Astrocyte (in vitro differentiated cells and primary cell): ENCODE results near the gene RPS6KA4. TPM values are rescaled to one million over a fixed set of nuclear protein-coding genes. Genes with fewer than 3 reads are reported as not detected.

ENCODE experiments used
- DNase-seq: peaks from one replicate; pipeline ENCODE4 v3.0.0-alpha.2; 2010; ENCODE audit warnings: low read depth
- FAIRE-seq: peaks from 2 replicates; lab custom pipeline; 2011; peaks lifted over from hg19 to GRCh38; lab: Jason Lieb, UNC
- H2AFZ ChIP-seq: 2 replicates; pipeline ENCODE4 v1.6.0; 2012; ENCODE audit warnings: low read depth, low read length, inconsistent platforms
- H3K27ac ChIP-seq: 2 replicates; pipeline ENCODE4 v1.5.1; 2011; ENCODE audit warnings: low read depth, low read length, inconsistent platforms
- H3K27me3 ChIP-seq: 2 replicates; pipeline ENCODE4 v1.6.0; 2011; ENCODE audit warnings: low read length, inconsistent platforms; ENCODE audit not compliant: insufficient read depth
- H3K36me3 ChIP-seq: 2 replicates; pipeline ENCODE4 v1.5.1; 2011; ENCODE audit warnings: low read length, inconsistent platforms; ENCODE audit not compliant: insufficient read depth
- H3K4me1 ChIP-seq: 2 replicates; pipeline ENCODE4 v1.5.1; 2011; ENCODE audit warnings: low read length, inconsistent platforms; ENCODE audit not compliant: insufficient read depth
- H3K4me2 ChIP-seq: 2 replicates; pipeline ENCODE4 v1.6.0; 2012; ENCODE audit warnings: low read length, inconsistent platforms
- H3K4me3 ChIP-seq: 2 replicates; pipeline ENCODE4 v1.5.1; 2011; ENCODE audit warnings: low read depth, mild to moderate bottlenecking, low read length, inconsistent platforms; ENCODE audit not compliant: insufficient read depth
- H3K79me2 ChIP-seq: 2 replicates; pipeline ENCODE4 v1.6.0; 2012; ENCODE audit warnings: mild to moderate bottlenecking, low read length, inconsistent platforms; ENCODE audit not compliant: insufficient read depth
- H3K9ac ChIP-seq: 2 replicates; pipeline ENCODE4 v1.6.0; 2012; ENCODE audit warnings: mild to moderate bottlenecking, low read length, inconsistent platforms
- H3K9me3 ChIP-seq: 2 replicates; pipeline ENCODE4 v1.5.1; 2012; ENCODE audit warnings: low read depth, mild to moderate bottlenecking, low read length, inconsistent platforms; ENCODE audit not compliant: insufficient read depth
- H4K20me1 ChIP-seq: 2 replicates; pipeline ENCODE4 v1.6.0; 2012; ENCODE audit warnings: low read length, inconsistent platforms; ENCODE audit not compliant: insufficient read depth
- H3K27ac Mint-ChIP-seq: one replicate; pipeline ENCODE4 v1.8.0; 2021; ENCODE audit warnings: mild to moderate bottlenecking, mixed read lengths; ENCODE audit not compliant: unreplicated experiment
- H3K27me3 Mint-ChIP-seq: one replicate; pipeline ENCODE4 v1.8.0; 2021; ENCODE audit warnings: low read depth, mixed read lengths; ENCODE audit not compliant: unreplicated experiment
- H3K36me3 Mint-ChIP-seq: one replicate; pipeline ENCODE4 v1.8.0; 2021; ENCODE audit warnings: low read depth, mixed read lengths; ENCODE audit not compliant: unreplicated experiment
- H3K4me1 Mint-ChIP-seq: one replicate; pipeline ENCODE4 v1.8.0; 2021; ENCODE audit warnings: low read depth, mixed read lengths; ENCODE audit not compliant: unreplicated experiment
- H3K4me3 Mint-ChIP-seq: one replicate; pipeline ENCODE4 v1.8.0; 2021; ENCODE audit warnings: mild to moderate bottlenecking, moderate library complexity, mixed read lengths; ENCODE audit not compliant: unreplicated experiment
- H3K9me3 Mint-ChIP-seq: one replicate; pipeline ENCODE4 v1.8.0; 2021; ENCODE audit warnings: mild to moderate bottlenecking, mixed read lengths; ENCODE audit not compliant: unreplicated experiment
- CTCF ChIP-seq: IDR thresholded peaks from 2 replicates; pipeline ENCODE4 v1.5.1; 2011; ENCODE audit warnings: low read depth, mild to moderate bottlenecking, inconsistent platforms, low read length, moderate library complexity; ENCODE audit not compliant: insufficient read depth
- EZH2 ChIP-seq: IDR thresholded peaks from 2 replicates; pipeline ENCODE4 v1.6.1; 2012; ENCODE audit warnings: mild to moderate bottlenecking, low read length, inconsistent platforms; ENCODE audit not compliant: insufficient read depth
- total RNA-seq: library from RNA; stranded (reverse); gene quantifications from 2 replicates; pipeline ENCODE4 v1.2.1, GENCODE V29; 2021

RPS6KA4 gene
- total RNA-seq, 1 donor from 2014 or later: 36.2 TPM

DNA sequence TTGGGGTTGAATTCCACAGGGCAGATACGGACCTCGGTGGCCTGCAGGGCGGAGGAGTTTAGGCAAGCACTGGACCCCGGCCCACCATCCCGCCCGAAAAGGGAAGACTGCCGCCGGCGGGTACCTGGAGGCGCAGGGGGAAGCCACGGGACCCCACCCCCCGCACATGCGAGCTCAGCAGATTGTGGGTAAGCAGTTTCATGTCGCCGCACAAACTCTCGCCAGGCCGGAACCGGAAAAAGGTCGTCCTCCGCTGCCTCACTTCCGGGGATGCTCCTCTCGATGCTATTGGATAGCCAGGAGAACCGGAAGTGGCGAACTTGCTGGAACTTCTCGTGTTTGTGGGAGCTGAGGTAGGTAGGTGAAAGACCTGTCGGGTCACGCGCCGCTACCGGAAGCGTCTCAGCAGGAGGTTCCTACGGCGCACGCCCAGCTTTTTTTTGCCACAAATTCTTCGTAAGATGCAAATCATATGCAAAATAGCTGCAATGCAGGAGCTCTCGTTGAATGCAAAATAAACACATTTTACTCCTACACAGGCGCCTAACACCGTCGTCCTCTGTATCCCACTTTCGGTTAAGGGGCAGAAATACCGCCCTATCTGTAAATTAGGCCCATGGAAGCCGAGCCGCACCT lies 41.5 kb upstream of the RPS6KA4 start, which contains the start of gene TRMT112:
Gene TRMT112, minus strand, starts transcription at position 235 of the 636 bp plus-strand sequence. Its CDS starts 33 bp downstream, at position 202.
- Histone ChIP-seq H3K9me3 (no peaks in the 10 kb centered on the region), H3K4me3 (peak within 1 kb of the TSS; percentile 84), H3K36me3 (peaks cover 3% of the 10 kb centered on the region), H3K4me2 (peak within 1 kb of the TSS; percentile 99), H2AFZ (peak within 1 kb of the TSS; percentile 82), H3K27ac (peak within 1 kb of the TSS; percentile 94), H3K79me2 (peaks cover 28% of the 10 kb centered on the region), H3K27me3 (no peaks in the 10 kb centered on the region), H4K20me1 (peaks cover 23% of the 10 kb centered on the region), H3K9ac (peak within 1 kb of the TSS; percentile 91), H3K4me1 (peaks cover 7% of the 10 kb centered on the region)
- H3K9me3 Mint-ChIP-seq: no peaks in the 10 kb centered on the region
- DNase-seq (peak; percentile 98), FAIRE-seq (peak; percentile 98)
- peaks cover 24% of the 10 kb centered on the region for H3K36me3 Mint-ChIP-seq
- peak within 1 kb of the TSS; percentile 96 for H3K4me3 Mint-ChIP-seq
- H3K4me1 Mint-ChIP-seq: peaks cover 20% of the 10 kb centered on the region
- H3K27ac Mint-ChIP-seq: peak within 1 kb of the TSS; percentile 95
- TF ChIP-seq CTCF (no peak), EZH2 (no peak)
- H3K27me3 Mint-ChIP-seq: no peaks in the 10 kb centered on the region

DNA sequence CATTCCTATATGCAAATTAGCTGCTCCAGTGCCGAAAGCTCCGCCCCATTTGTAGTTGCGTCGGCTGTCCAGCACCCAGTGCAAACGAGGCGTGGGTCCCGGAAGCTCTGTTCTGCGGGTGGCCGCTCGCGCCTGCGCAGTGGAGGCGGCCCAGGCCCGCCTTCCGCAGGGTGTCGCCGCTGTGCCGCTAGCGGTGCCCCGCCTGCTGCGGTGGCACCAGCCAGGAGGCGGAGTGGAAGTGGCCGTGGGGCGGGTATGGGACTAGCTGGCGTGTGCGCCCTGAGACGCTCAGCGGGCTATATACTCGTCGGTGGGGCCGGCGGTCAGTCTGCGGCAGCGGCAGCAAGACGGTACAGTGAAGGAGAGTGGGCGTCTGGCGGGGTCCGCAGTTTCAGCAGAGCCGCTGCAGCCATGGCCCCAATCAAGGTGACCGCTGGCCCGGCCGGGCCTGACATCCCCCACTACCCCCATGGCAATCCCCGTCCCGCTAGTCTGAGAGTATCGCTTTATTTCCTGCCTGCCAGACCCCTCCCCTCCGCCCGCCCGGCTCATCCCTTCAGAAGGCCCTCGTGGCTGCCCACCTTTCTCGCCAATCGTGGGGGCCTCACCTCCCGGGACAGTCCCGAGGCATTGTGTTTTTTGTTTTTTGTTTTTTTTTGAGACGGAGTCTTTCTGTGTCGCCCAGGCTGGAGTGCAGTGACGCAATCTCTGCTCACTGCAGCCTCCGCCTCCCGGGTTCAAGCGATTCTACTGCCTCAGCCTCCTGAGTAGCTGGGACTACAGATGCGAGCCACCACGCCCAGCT lies 40.8 kb upstream of the RPS6KA4 start, which contains the start of gene PRDX5:
Gene PRDX5, plus strand, starts transcription at position 161 of the 805 bp plus-strand sequence. Its CDS starts 95 bp downstream, at position 256.
- H3K27me3 Mint-ChIP-seq: no peaks in the 10 kb centered on the region
- Histone ChIP-seq H2AFZ (peak within 1 kb of the TSS; percentile 82), H3K4me3 (peak within 1 kb of the TSS; percentile 84), H3K79me2 (peaks cover 28% of the 10 kb centered on the region), H3K27ac (peak within 1 kb of the TSS; percentile 94), H3K4me1 (peaks cover 7% of the 10 kb centered on the region), H3K9me3 (no peaks in the 10 kb centered on the region), H4K20me1 (peaks cover 28% of the 10 kb centered on the region), H3K9ac (peak within 1 kb of the TSS; percentile 91), H3K27me3 (no peaks in the 10 kb centered on the region), H3K36me3 (peaks cover 3% of the 10 kb centered on the region), H3K4me2 (peak within 1 kb of the TSS; percentile 99)
- no peak for FAIRE-seq
- peaks cover 23% of the 10 kb centered on the region for H3K4me1 Mint-ChIP-seq
- H3K36me3 Mint-ChIP-seq: peaks cover 22% of the 10 kb centered on the region
- peak within 1 kb of the TSS; percentile 96 for H3K4me3 Mint-ChIP-seq
- TF ChIP-seq CTCF (no peak), EZH2 (no peak)
- DNase-seq: peak; percentile 87
- H3K27ac Mint-ChIP-seq: peak within 1 kb of the TSS; percentile 95
- H3K9me3 Mint-ChIP-seq: no peaks in the 10 kb centered on the region
